H1 (cell line): ENCODE measurements around the gene CEACAM8. TPM values are rescaled to one million over a fixed set of nuclear protein-coding genes. Genes with fewer than 3 reads are reported as not detected.

ENCODE experiments used
- CTCF ChIA-PET: fragments of 300-600 bp; sonication (Branson Sonifier 250); formaldehyde crosslinking; loops from one replicate; lab custom pipeline; 2021; ENCODE audit not compliant: partially characterized antibody; lab: Charles Lee
- POLR2A ChIA-PET: fragments of 300-600 bp; sonication (Branson Sonifier 250); formaldehyde crosslinking; loops from one replicate; lab custom pipeline; 2021; ENCODE audit warnings: inconsistent platforms; ENCODE audit not compliant: partially characterized antibody; lab: Charles Lee
- DNase-seq, 2 experiments: peaks; one replicate each; pipeline versions ENCODE4 v3.0.0 to v3.0.0-alpha.2; 2010 to 2022; ENCODE audit warnings: low spot score in 2 of 2, low read depth in 1 of 2, mixed read lengths in 1 of 2
- FAIRE-seq: peaks from 2 replicates; lab custom pipeline; 2011; peaks lifted over from hg19 to GRCh38; lab: Jason Lieb, UNC
- H2AFZ ChIP-seq: 2 replicates; pipeline ENCODE4 v1.8.1; 2012; ENCODE audit warnings: low read length, inconsistent platforms
- H2AK5ac ChIP-seq: 2 replicates; pipeline ENCODE4 v1.6.1; 2013; ENCODE audit warnings: low read depth, low read length
- H2BK120ac ChIP-seq: replicated peaks from 2 replicates; pipeline ENCODE3; 2013; ENCODE audit warnings: low read depth, low read length, inconsistent platforms
- H2BK12ac ChIP-seq: 2 replicates; pipeline ENCODE4 v1.6.1; 2013; ENCODE audit warnings: low read depth, low read length
- H2BK15ac ChIP-seq: 2 replicates; pipeline ENCODE4 v1.6.1; 2013; ENCODE audit warnings: low read length
- H2BK20ac ChIP-seq: 2 replicates; pipeline ENCODE4 v1.6.1; 2013; ENCODE audit warnings: low read length
- H2BK5ac ChIP-seq: 2 replicates; pipeline ENCODE4 v1.6.1; 2013; ENCODE audit warnings: low read depth, low read length
- H3K14ac ChIP-seq: 2 replicates; pipeline ENCODE4 v1.6.1; 2013; ENCODE audit warnings: inconsistent platforms; ENCODE audit not compliant: insufficient read length
- H3K18ac ChIP-seq: 2 replicates; pipeline ENCODE4 v1.6.1; 2013; ENCODE audit warnings: low read length; ENCODE audit errors: extremely low read depth
- H3K23ac ChIP-seq: 2 replicates; pipeline ENCODE4 v1.6.1; 2013; ENCODE audit warnings: inconsistent platforms; ENCODE audit not compliant: insufficient read length
- H3K23me2 ChIP-seq: 2 replicates; pipeline ENCODE4 v1.6.1; 2013; ENCODE audit warnings: low read depth, low read length
- H3K27ac ChIP-seq: 2 replicates; pipeline ENCODE4 v1.6.1; 2011; ENCODE audit warnings: low read depth, low read length, inconsistent platforms
- H3K27me3 ChIP-seq, 4 experiments: replicated peaks in 1 of 4; 1 replicate in 1 of 4; 2 replicates in 3 of 4; pipeline versions ENCODE4 v1.6.1 to v1.8.1; 2011 to 2013; ENCODE audit warnings: low read length in 3 of 4, mild to moderate bottlenecking in 3 of 4, inconsistent platforms in 2 of 4, mixed read lengths in 2 of 4, moderate library complexity in 1 of 4; ENCODE audit not compliant: control insufficient read depth in 3 of 4, insufficient read depth in 3 of 4; ENCODE audit errors: extremely low read depth in 1 of 4
- H3K36me3 ChIP-seq, 4 experiments: 2 replicates each; pipeline versions ENCODE4 v1.6.1 to v1.8.1; 2011 to 2013; ENCODE audit warnings: mild to moderate bottlenecking in 4 of 4, low read length in 3 of 4, moderate library complexity in 2 of 4, control low read depth in 1 of 4, inconsistent platforms in 1 of 4; ENCODE audit not compliant: insufficient read depth in 4 of 4, control insufficient read depth in 2 of 4
- H3K4ac ChIP-seq: replicated peaks from 2 replicates; pipeline ENCODE3; 2013; ENCODE audit warnings: low read length, low read depth, mixed read lengths, inconsistent platforms; ENCODE audit not compliant: insufficient read length
- H3K4me1 ChIP-seq, 4 experiments: replicated peaks in 1 of 4; 1 replicate in 1 of 4; 2 replicates in 3 of 4; pipeline versions ENCODE4 v1.6.1 to v1.8.1; 2011 to 2013; ENCODE audit warnings: low read length in 3 of 4, inconsistent platforms in 2 of 4, mixed read lengths in 1 of 4; ENCODE audit not compliant: insufficient read depth in 4 of 4, control insufficient read depth in 3 of 4
- H3K4me2 ChIP-seq, 2 experiments: 2 replicates each; pipeline versions ENCODE4 v1.6.1 to v1.8.1; 2011 to 2013; ENCODE audit warnings: low read depth in 2 of 2, low read length in 2 of 2, control low read depth in 1 of 2, inconsistent platforms in 1 of 2, mild to moderate bottlenecking in 1 of 2; ENCODE audit not compliant: insufficient read depth in 1 of 2
- H3K4me3 ChIP-seq, 4 experiments: fragments of 200-600, 300-600 bp in 1 of 4; sonication (generic), shearing (Covaris generic), sonication (Bioruptor Twin) in 1 of 4; 2 replicates each; pipeline versions ENCODE4 v1.5.1 to v1.8.1; 2011 to 2016; ENCODE audit warnings: low read length in 4 of 4, low read depth in 3 of 4, control low read depth in 2 of 4, inconsistent platforms in 2 of 4, mild to moderate bottlenecking in 2 of 4, mixed read lengths in 1 of 4, moderate library complexity in 1 of 4; ENCODE audit not compliant: insufficient read depth in 2 of 4; ENCODE audit errors: extremely low read depth in 1 of 4
- H3K56ac ChIP-seq: replicated peaks from 2 replicates; pipeline ENCODE3; 2013; ENCODE audit warnings: low read depth, mild to moderate bottlenecking, mixed read lengths, low read length, inconsistent platforms; ENCODE audit not compliant: insufficient read length
- H3K79me1 ChIP-seq: 2 replicates; pipeline ENCODE4 v1.6.1; 2013; ENCODE audit warnings: low read depth, low read length, control low read depth
- H3K79me2 ChIP-seq, 2 experiments: 2 replicates each; pipeline versions ENCODE4 v1.6.1 to v1.8.1; 2012 to 2013; ENCODE audit warnings: low read length in 2 of 2, mild to moderate bottlenecking in 2 of 2, inconsistent platforms in 1 of 2; ENCODE audit not compliant: insufficient read depth in 2 of 2, control insufficient read depth in 1 of 2
- H3K9ac ChIP-seq, 4 experiments: replicated peaks in 1 of 4; 1 replicate in 1 of 4; 2 replicates in 3 of 4; pipeline versions ENCODE4 v1.6.1 to v1.8.1; 2011 to 2013; ENCODE audit warnings: low read depth in 3 of 4, low read length in 3 of 4, control low read depth in 2 of 4, mild to moderate bottlenecking in 2 of 4, moderate library complexity in 2 of 4, inconsistent platforms in 1 of 4; ENCODE audit errors: extremely low read depth in 1 of 4
- H3K9me3 ChIP-seq, 2 experiments: 2 replicates each; pipeline versions ENCODE4 v1.6.1 to v1.8.1; 2012 to 2013; ENCODE audit warnings: mild to moderate bottlenecking in 2 of 2, moderate library complexity in 2 of 2, control low read depth in 1 of 2, inconsistent platforms in 1 of 2, low read depth in 1 of 2, low read length in 1 of 2, mixed read lengths in 1 of 2; ENCODE audit not compliant: insufficient read depth in 2 of 2
- H4K20me1 ChIP-seq, 2 experiments: replicated peaks in 1 of 2; 2 replicates each; pipeline versions ENCODE3 to v1.8.1; 2011 to 2013; ENCODE audit warnings: inconsistent platforms in 2 of 2, low read length in 2 of 2, mild to moderate bottlenecking in 1 of 2; ENCODE audit not compliant: insufficient read depth in 2 of 2, control insufficient read depth in 1 of 2
- H4K5ac ChIP-seq: 2 replicates; pipeline ENCODE4 v1.6.1; 2013; ENCODE audit warnings: low read length, low read depth, mixed read lengths, inconsistent platforms; ENCODE audit not compliant: insufficient read length
- H4K8ac ChIP-seq: 2 replicates; pipeline ENCODE4 v1.8.0; 2013; ENCODE audit warnings: mild to moderate bottlenecking, moderate library complexity, low read length, inconsistent platforms; ENCODE audit not compliant: insufficient read depth; ENCODE audit errors: extremely low read depth
- H4K91ac ChIP-seq: replicated peaks from 2 replicates; pipeline ENCODE3; 2013; ENCODE audit warnings: low read length, mixed read lengths, inconsistent platforms; ENCODE audit not compliant: insufficient read length
- E2F6 ChIP-seq: IDR thresholded peaks from 2 replicates; pipeline ENCODE4 v1.6.1; 2012; ENCODE audit warnings: inconsistent platforms
- JUN ChIP-seq: IDR thresholded peaks from 2 replicates; pipeline ENCODE4 v1.6.1; 2011; ENCODE audit warnings: low read depth, mild to moderate bottlenecking, improper control_type of control experiment, low read length
- MAX ChIP-seq: IDR thresholded peaks from 2 replicates; pipeline ENCODE4 v1.6.1; 2012; ENCODE audit warnings: inconsistent platforms
- NANOG ChIP-seq: IDR thresholded peaks from 2 replicates; pipeline ENCODE4 v1.6.1; 2011; ENCODE audit warnings: low read length, low read depth, mild to moderate bottlenecking, inconsistent platforms; ENCODE audit not compliant: insufficient read depth, poor library complexity, severe bottlenecking
- POU5F1 ChIP-seq: IDR thresholded peaks from 2 replicates; pipeline ENCODE4 v1.6.1; 2011; ENCODE audit warnings: low read depth, mild to moderate bottlenecking, low read length, moderate library complexity
- SP4 ChIP-seq: IDR thresholded peaks from 2 replicates; pipeline ENCODE4 v1.6.1; 2012; ENCODE audit warnings: low read length, inconsistent platforms
- WGBS, 2 experiments: shearing (Covaris generic) in 1 of 2; methylation state at CpG; one replicate each; pipeline versions ENCODE4 v1.1.6 to v1.1.7; 2013 to 2015; ENCODE audit warnings: low lambda C conversion rate in 2 of 2, mixed read lengths in 2 of 2, inconsistent platforms in 1 of 2, low coverage in 1 of 2, missing lambda C conversion rate in 1 of 2; ENCODE audit not compliant: insufficient replicate concordance in 2 of 2, insufficient coverage in 1 of 2, insufficient read length in 1 of 2; ENCODE audit errors: extremely low coverage in 1 of 2, missing lambda C conversion rate in 1 of 2; 5-methylcytosine and 5-hydroxymethylcytosine counted together
- polyA plus RNA-seq, 7 experiments: library from polyadenylated mRNA; depleted of rRNA in 3 of 7; stranded (reverse) in 5 of 7; unstranded in 2 of 7; fragments of >200 nt in 5 of 7; fragments of 200-250 nt in 2 of 7; gene quantifications; 1 replicate in 5 of 7; 2 replicates in 1 of 7; 4 replicates in 1 of 7; pipeline versions ENCODE4 v1.2.1 to v1.2.3, GENCODE V29; 2011 to 2013; ENCODE audit warnings: missing spikeins in 2 of 7, mixed read lengths in 2 of 7
- total RNA-seq: library from RNA; stranded (reverse); fragmentation: NEBNext Ultra II Directional; extraction: Animal tissue kit (Norgen Biotek cat#: 25700); gene quantifications from 2 replicates; pipeline ENCODE4 v1.2.1, GENCODE V29; 2021
- TF ChIP-seq, protein P1 (sequence below): IDR thresholded peaks from 2 replicates; pipeline ENCODE4 v1.6.1; 2011; ENCODE audit warnings: low read length, improper control_type of control experiment

The CEACAM8 gene
- total and polyA plus RNA-seq, 2 of the 8 experiments (the other 6 are each of a cell fraction or from before 2014, with no cell fraction given), result not detected

DNA sequence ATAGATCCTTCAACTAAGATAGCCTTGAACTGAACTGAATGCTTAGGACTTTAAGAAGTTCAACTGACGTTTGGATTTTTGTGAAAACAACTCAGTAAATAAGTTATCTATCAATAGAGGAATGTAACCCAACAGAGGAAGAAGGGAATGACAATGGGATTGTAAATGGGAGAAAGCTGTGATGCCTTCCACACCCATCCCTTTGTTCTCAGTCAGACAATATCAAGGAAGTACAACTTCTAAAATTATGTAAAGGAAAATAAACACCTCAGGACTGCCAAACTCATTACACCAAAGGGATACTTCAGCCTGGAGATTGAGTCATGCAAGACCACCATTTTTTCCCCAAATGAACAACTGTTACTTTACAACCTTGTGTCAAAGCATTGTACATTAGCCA, 21.1 kb downstream of the CEACAM8 start:
- WGBS, 2 experiments, result 75% methylated on average over 1 of the region's 1 CpG; no CpG with 5 or more reads in 1 of the 2 experiments
- ChIA-PET POLR2A (no interaction called here), CTCF (interaction anchor here (6.0 kb wide), 1 partner anchor 23 kb away, joined by 19 read pairs; no protein-coding TSS in a partner anchor)
- Histone ChIP-seq H2AFZ (no peak overlapping the region), H3K27ac (no peak overlapping the region), H3K18ac (no peak overlapping the region), H2AK5ac (no peak overlapping the region), H2BK15ac (no peak overlapping the region), H4K91ac (no peak overlapping the region), H3K79me2 (no peaks in the 10 kb centered on the region), H3K56ac (no peak overlapping the region), H3K4me2 (no peak overlapping the region), H3K36me3 (no peaks in the 10 kb centered on the region), H3K9ac (no peak overlapping the region), H3K4ac (no peak overlapping the region), H4K20me1 (no peaks in the 10 kb centered on the region), H3K23me2 (no peaks in the 10 kb centered on the region), H2BK5ac (no peak overlapping the region), H3K9me3 (peaks cover 0 to 4% of the 10 kb centered on the region in 2 experiments; a peak in 1 of 4 replicates), H3K4me3 (no peak overlapping the region), H3K14ac (no peak overlapping the region), H4K8ac (no peak overlapping the region), H3K27me3 (no peaks in the 10 kb centered on the region), H2BK20ac (no peak overlapping the region), H3K79me1 (no peaks in the 10 kb centered on the region), H2BK120ac (no peak overlapping the region), H4K5ac (no peak overlapping the region), H3K4me1 (no peaks in the 10 kb centered on the region; a peak in 1 of 7 replicates), H2BK12ac (no peak overlapping the region), H3K23ac (no peak overlapping the region)
- FAIRE-seq, result no peak
- DNase-seq, result no peak
- TF ChIP-seq POU5F1 (no peak), SP4 (no peak), NANOG (no peak), MAX (no peak), JUN (no peak), E2F6 (no peak)
- TF ChIP-seq, protein P1, sequence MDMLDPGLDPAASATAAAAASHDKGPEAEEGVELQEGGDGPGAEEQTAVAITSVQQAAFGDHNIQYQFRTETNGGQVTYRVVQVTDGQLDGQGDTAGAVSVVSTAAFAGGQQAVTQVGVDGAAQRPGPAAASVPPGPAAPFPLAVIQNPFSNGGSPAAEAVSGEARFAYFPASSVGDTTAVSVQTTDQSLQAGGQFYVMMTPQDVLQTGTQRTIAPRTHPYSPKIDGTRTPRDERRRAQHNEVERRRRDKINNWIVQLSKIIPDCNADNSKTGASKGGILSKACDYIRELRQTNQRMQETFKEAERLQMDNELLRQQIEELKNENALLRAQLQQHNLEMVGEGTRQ, result no peak
